ENCODE data around the gene SMLR1.

Gene SMLR1

GRCh38 chr6:130849594-130849993 is 22.4 kb downstream of the SMLR1 start:
- no peak for DNase-seq (ENCODE audit: low read depth in 4 of 4, low spot score in 1 of 4)

- DNase-seq (ENCODE audit: low read depth in 4 of 4, low spot score in 1 of 4): no peak
These were observed 23.8 kb downstream of the SMLR1 start for GRCh38 chr6:130851026-130851425.

GRCh38 chr6:130852844-130853554 is 25.8 kb downstream of the SMLR1 start:
- no peak for DNase-seq (ENCODE audit: low read depth in 4 of 4, low spot score in 1 of 4)

GRCh38 chr6:130853555-130854183 is 26.5 kb downstream of the SMLR1 start:
- DNase-seq (ENCODE audit: low read depth in 4 of 4, low spot score in 1 of 4): no peak

- no peak for DNase-seq (ENCODE audit: low read depth in 4 of 4, low spot score in 1 of 4)
These were observed 30.8 kb downstream of the SMLR1 start for GRCh38 chr6:130858054-130858453.

GRCh38 chr6:130858498-130859160 is 31.4 kb downstream of the SMLR1 start:
- DNase-seq (ENCODE audit: low read depth in 4 of 4, low spot score in 1 of 4): no peak

GRCh38 chr6:130859161-130859867 is 32.1 kb downstream of the SMLR1 start:
- no peak for DNase-seq (ENCODE audit: low read depth in 4 of 4, low spot score in 1 of 4)

- no peak for DNase-seq (ENCODE audit: low read depth in 4 of 4, low spot score in 1 of 4)
These were observed 35.2 kb downstream of the SMLR1 start for GRCh38 chr6:130862370-130862769.

- DNase-seq (ENCODE audit: low read depth in 4 of 4, low spot score in 1 of 4): no peak
These were observed 36.4 kb downstream of the SMLR1 start for GRCh38 chr6:130863415-130864230.

GRCh38 chr6:130864344-130864743 is 37.1 kb downstream of the SMLR1 start:
- no peak for DNase-seq (ENCODE audit: low read depth in 4 of 4, low spot score in 1 of 4)

- no peak for DNase-seq (ENCODE audit: low read depth in 4 of 4, low spot score in 1 of 4)
These were observed 38.6 kb downstream of the SMLR1 start for GRCh38 chr6:130865793-130866192.

- DNase-seq (ENCODE audit: low read depth in 4 of 4, low spot score in 1 of 4): no peak
These were observed 42.5 kb downstream of the SMLR1 start for GRCh38 chr6:130869681-130870080.

- no peak for DNase-seq (ENCODE audit: low read depth in 4 of 4, low spot score in 1 of 4)
These were observed 43.1 kb downstream of the SMLR1 start for GRCh38 chr6:130870179-130870880.

GRCh38 chr6:130872250-130873095 is 45.3 kb downstream of the SMLR1 start:
- peak; percentile 46 to 65 (median 60) for DNase-seq (ENCODE audit: low read depth in 4 of 4, low spot score in 1 of 4)

GRCh38 chr6:130873746-130874145 is 46.5 kb downstream of the SMLR1 start:
- DNase-seq (ENCODE audit: low read depth in 4 of 4, low spot score in 1 of 4): no peak

GRCh38 chr6:130879826-130880225 is 52.6 kb downstream of the SMLR1 start:
- no peak for DNase-seq (ENCODE audit: low read depth in 4 of 4, low spot score in 1 of 4)

- DNase-seq (ENCODE audit: low read depth in 4 of 4, low spot score in 1 of 4): no peak
These were observed 55.2 kb downstream of the SMLR1 start for GRCh38 chr6:130882370-130882769.

GRCh38 chr6:130885392-130886192 is 58.4 kb downstream of the SMLR1 start:
- DNase-seq (ENCODE audit: low read depth in 4 of 4, low spot score in 1 of 4): peak; percentile 46 to 57 (median 54)
